Fibroblast of skin of left quadriceps (primary cell): ENCODE data around the gene JPH3.
A peak's percentile ranks its signal among the peaks of the same experiment; 100 is the strongest.
"Not testable (repeated sequence)": the region's sequence is repeated elsewhere in the genome, so short reads cannot be mapped to it uniquely, and the experiment has no call there.

ENCODE experiments used
- DNase-seq, 2 experiments: peaks; one replicate each; pipeline ENCODE4 v3.0.0-alpha.2; 2013; ENCODE audit warnings: low read depth in 2 of 2

JPH3 gene

DNA sequence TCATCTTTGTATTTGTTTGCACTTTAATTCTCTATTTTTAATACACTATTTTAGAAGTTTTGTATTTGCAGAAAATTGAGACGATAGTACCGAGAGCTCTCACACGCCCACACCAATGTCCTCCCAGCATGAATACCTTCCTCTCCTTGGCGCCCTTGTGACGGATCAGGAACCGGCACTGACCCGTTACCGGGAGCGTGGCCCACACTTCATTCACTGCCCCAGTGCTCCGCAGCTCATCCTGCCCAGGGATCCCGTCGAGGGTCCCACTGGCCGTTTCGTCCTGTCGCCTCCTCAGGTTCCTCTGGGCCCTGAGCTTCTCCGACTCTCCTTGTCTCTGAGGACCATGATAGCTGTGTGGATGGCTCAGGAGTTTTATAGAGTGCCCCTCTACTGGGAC is 112.9 kb downstream of the JPH3 start:
- no peak for DNase-seq

DNA sequence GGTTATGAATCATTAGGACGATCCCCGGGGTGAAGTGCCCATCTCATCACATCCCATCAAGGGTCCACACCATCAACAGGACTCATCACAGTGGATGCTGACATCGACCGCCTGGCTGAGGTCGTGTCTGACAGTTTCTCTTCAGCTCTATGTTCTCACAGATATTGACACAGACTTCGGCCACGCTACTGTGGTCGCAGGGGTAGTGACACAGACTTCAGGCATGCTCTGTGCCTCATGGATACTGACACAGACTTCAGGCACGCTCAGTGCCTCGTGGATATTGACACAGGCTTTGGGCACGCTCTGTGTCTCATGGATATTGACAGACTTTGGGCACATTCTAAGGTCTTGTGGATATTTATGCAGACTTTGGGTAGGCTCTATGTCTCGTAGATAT is 113.3 kb downstream of the JPH3 start:
- DNase-seq, result no peak

DNA sequence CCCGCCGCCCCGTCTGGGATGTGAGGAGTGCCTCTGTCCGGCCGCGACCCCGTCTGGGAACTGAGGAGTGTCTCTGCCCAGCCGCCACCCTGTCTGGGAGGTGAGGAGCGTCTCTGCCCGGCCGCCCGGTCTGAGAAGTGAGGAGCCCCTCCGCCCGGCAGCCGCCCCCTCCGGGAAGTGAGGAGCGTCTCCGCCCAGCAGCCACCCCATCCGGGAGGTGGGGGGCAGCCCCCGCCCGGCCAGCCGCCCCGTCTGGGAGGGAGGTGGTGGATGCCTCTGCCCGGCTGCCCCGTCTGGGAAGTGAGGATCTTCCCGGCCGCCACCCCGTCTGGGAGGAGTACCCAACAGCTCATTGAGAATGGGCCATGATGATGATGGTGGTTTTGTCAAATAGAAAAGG is 116.5 kb downstream of the JPH3 start:
- DNase-seq, result not testable (repeated sequence)

DNA sequence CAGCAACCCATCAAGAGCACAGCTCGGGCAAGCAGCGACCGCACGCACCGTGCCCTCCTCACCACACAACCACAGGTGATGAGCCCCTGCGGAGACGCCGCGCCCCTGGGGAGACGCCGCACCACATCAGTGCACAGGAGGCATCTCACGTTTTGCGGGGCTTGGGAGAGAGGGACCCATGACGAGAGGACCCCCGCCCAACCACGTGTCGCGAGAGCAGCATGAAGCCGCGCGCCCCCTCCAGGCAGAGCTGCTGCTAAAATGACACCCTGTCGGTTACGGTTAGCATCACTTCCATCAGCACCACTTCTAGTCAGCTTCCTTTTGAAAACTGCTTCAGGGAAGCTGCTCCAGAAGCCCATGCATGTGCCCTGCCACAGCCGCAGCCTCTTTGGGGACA is 118.1 kb downstream of the JPH3 start:
- no peak for DNase-seq

DNA sequence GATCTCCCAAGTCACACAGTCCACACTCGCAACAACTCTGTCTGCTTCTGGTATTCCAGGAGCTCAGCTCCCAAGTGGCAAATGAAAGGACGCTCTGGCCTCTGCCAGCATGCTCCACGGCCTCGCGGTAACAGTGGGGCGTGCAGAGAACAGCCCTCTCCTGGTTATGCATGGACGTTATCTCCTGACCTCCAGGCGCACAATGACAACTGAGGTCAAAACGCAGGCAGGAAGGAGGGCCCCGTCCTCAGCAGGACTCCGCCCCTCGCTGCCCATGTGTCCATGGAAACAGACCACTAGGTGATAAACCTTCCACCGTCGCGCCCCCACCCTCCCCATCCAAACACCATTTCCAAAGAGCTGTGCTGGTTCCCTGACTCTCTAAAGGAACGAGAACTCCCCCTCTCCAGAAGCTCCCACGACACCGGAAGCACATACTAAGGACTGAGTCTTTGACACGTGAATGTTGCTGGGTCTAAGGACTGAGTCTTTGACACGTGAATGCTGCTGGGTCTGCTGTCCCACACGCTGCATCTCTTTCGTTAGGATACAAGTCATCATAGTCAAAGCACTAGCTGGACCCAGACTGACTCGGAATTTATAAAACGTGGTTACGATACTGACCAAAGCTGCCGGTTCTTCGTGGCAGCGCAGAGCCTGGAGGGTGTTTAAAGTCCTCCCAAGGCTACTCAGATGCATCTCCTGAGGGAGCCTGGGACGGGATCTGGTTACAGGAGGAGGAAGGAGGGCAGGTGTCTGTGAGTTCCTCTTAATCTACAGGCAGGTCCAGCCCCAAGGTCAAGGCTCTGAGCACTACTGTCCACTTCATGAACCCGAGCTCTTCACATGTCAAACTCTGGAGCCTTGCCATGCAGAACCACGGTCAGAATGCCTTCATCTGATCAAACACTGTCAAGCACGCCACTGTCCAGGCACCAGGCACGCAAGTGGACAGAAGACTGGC is 119.6 kb downstream of the JPH3 start:
- DNase-seq, result no peak

DNA sequence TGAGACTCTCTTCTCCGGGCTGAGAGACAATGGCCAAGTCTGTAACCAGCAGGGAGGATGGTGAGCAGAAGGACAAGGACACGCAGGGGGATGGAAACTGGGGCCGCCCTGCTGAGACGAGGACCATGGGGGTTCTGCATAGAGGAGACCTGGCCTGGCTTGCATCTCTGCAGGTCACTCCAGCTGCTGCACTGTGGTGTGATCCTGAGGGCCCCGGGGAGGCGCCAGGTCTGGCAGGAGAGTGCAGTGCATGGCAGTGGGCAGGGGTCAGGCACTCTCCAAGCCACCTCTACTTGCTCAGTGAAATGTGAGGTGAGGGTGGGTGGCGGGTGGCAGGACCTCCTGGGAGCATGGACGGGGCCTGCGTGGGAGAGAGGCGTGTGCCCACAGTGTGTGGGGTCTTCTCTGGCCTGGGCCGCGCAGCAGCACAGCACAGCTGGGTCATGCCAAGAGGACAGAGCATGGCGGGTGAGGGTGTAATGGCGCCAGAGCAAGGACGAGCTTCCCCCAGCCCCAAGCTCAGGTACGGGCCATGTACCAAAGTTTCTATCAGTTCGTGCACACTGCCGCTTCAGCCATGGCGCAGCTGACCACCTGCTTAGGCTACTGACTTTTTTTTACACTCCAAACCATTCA is 120.4 kb downstream of the JPH3 start:
- DNase-seq, result no peak

DNA sequence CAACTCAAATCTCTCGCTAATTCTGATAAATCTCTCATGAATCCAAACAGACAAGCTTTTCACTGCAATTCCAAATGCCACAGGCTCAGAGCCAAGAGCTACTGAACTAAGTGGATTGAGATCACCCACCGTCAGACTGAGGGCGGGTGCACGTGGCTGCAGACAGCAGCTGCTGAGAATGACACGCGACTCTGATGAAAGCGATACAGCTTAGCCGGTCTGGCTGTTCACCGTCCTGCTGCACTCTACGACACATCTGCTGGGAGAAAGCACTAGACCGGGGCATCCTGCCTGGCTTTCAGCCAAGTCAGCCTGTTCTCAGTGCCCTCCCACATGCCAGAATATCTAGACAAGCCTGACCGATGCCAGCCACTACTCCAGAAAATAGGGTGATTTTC is 120.9 kb downstream of the JPH3 start:
- DNase-seq, result peak; percentile 34 to 36

DNA sequence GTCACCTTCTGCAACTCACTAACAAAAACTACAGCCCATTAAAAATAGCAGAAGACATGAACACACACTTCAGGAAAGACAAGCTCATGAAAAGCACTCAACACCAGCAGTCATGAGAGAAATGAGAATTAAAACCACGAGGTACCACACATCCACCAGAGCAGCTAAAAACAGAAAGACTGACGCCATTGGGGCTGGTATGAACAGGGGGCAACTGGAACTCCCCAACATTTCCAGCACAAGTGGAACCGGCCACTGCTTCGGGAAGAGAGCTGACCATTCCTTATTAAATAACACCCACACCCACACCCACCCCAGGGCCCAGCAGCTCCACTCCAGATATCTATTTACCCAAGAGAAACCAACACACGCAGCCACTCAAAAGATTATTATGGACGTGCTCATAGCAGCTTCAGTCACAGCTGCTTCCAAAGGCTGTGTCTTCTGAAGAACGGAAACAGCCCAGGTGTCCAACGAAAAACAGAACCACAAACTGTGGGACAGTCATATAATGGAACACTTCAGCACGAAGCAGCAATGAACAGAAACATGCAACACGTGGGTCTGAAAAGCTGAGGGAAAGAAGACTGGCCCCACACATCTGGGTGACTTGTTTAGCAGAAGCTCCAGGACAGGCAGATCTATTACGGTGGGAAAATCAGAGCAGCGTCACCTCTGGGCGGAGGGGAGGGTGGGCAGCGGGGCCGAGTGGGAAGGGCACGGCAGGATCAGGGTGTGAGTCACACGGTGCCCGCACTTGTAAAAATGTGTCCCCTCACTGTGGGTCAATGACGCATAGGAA is 122.4 kb downstream of the JPH3 start:
- no peak for DNase-seq

DNA sequence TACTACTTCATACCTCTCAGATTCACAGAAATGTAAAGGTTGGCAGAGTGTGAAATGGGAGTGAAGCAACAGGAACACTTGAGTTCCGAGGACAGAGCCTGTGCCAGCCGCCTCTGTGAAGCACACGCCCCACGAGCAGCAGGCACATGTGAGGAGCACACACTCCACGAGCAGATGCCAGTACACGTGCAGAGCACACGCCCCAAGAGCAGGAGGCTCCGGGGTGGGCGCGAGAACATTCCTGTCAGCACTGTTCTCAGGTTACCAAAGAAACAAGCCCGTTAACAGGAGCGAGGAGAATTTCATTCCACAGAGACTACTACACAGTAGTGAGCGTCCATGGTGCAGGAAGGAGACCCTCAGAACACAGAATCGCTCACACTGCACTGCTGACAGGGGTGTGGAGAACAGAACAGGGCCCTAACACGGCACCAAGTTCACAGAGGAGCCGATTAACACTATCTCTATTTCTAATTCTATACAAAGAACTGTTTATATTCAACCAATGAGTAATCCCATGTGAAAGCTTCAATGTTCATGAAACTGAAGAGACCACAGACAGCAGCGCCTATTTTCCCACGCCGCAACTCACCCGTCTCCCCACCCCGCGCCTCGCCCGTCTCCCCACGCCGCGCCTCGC is 123.4 kb downstream of the JPH3 start:
- peak; percentile 27 to 32 for DNase-seq

DNA sequence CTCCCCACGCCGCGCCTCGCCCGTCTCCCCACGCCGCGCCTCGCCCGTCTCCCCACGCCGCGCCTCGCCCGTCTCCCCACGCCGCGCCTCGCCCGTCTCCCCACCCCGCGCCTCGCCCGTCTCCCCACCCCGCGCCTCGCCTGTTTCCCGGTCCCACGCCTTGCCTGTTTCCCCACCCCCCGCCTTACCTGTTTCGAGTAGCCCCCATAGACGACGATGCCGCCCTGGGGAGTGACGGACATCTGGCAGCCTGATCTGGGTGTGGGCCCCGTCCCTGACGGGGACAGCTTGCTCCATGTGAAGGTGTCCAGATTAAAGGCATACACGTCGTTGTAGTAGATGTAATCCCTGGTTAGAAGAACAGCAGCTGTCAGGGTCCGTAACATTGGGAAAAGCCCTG is 124.3 kb downstream of the JPH3 start:
- not testable (repeated sequence) for DNase-seq

DNA sequence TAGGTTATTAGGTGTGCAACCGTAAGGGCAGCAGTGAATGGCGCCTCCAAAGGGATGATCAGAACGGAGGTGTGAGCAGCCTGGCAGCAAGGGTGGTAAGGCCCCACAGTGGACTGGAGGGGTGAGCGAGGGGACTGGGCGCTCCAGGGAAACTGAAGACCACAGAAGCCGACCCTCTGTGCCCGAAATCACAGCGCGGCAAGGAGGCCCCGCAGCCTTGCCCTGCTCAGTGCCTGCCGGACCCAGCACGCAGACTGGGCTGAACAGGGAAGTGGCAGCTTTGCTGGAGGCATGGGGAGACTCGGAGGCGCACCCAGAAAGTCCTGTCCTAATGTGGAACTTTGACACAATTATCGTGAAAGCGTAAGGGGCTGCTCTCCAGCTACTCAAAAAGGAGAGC is 125.0 kb downstream of the JPH3 start:
- no peak for DNase-seq

DNA sequence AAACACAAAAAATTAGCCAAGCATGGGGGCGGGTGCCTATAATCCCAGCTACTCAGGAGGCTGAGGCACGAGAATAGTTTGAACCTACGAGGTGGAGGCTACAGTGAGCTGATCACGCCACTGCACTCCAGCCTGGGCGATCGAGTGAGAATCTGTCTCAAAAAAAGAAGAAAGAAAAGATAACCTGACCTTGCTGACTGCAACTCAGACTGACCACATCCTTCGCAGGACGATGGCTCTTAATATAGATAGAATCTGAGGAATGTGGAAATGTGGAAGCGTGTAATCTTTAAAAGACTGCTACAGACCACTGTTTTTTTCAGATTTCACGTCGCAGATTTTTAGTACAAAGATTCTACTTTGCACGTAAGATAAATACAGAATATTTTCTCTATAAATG is 125.7 kb downstream of the JPH3 start:
- DNase-seq, result no peak

DNA sequence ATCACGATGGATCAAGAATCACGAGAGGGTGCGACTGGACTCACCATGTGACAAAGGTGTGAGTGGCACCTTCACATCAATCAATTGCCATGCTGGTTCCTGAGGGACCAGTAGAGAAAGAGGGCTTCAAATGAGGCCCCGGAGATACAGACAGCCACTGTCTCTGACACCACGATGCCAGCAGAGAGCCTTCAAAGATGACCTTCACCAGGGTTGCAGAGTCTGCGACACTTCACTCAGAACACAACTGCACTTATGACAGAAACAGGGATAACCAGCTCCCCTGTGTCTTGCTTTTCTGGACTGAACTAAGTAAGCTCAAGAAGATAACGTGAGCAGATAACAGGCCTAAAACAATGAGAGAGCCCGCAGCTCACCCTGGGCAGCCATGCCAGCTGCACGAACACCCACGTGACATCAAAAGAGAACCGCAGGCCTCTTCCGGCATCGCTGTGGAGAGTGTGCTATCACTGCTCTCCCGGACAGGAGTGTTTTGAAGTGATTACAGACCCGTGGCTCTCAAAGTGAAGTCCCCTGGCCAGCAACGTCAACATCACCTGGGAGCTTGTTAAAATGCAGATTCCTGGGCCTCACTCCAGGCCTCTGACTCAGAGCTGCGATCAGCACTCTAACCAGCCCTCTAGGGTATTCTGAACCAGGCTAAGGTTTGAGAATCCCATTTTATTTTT is 127.1 kb downstream of the JPH3 start:
- DNase-seq, result no peak

DNA sequence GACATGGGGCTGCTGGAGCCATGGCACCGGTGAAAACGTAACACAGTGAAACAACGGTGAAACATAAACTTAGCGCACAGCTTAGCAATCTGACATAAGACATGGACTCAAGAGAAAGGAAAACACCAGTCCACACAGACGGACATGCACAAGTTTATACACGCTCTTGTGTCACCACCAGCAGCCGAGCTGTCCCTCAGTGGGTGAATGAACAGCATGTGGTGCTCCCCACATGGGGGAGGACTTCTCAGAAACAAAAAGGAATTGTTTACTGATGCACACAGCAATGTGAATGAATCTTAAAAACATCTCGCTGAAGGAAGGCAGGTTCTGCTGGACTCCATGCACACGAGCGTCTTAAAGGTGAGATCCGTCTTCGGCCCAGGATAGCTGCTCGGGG is 129.3 kb downstream of the JPH3 start:
- DNase-seq, result no peak

DNA sequence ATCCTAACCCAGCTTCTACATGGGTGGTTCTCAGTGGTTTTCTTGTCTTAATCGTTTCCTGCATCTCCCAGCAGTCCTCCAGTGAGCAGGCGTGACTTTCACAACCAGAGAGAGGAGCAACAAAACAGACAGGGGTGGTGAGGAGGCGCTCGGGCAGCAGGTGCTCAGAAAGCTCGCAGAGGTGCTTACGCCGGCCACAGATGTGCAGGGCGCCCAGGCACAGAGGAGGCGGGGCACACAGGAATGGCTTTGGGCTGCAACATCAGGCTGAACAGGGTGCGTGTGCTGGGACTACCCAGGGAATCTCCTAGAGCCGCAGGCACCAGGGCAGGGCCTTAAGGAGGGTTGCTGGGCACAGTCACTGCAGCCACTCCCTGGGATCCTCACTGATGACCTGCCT is 130.9 kb downstream of the JPH3 start:
- no peak for DNase-seq

DNA sequence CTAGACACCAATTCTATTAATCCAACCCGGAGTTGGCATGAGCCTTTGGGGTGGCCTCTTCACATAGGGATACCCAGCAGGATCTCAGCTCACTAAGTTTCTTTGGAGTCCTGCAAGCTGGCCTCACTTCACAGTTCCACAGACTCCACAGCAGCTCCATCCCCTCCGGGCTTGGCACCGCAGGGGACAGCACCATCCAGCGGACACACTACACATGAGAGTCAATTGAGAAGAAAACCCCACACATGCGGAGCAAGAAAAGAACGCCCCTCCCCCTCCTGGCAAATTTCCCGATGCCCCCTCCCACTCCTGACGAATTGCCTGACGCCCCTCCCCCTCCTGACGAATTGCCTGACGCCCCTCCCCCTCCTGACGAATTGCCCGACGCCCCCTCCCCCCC is 132.3 kb downstream of the JPH3 start:
- no peak for DNase-seq

DNA sequence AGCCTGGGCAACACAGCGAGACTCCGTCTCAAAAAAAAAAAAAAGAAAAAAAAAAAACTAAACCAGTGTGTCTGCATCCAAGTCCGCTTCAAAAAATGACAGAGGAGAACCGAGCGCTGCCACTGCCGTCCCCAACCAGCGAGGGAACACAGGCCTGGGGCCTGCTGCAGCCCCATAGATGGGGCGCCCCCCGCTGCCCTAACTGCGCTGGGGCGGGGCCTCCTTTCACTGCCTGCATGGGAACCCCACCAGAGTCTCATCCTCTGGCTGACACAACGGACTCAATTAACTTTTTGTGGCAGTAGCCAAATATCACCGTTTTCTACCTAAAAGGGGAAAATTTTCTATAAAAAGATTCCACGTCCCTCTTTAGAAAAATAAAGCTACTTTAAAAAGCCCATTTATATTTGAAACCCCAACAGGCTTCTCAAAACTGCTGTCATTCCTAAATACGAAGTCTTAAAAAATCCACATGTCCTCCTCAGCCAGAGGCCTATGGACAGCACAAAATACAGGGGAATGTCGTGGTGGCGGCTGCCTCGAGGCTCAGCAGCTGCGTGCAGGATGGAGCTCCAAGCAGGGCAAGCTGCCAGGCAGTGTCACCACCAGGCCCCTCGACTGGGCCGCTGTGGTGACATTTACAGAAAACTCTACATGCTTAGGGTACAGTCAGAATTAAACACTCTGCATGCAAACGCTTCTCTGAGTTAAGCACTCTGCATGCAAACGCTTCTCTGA is 133.1 kb downstream of the JPH3 start:
- DNase-seq, result no peak

DNA sequence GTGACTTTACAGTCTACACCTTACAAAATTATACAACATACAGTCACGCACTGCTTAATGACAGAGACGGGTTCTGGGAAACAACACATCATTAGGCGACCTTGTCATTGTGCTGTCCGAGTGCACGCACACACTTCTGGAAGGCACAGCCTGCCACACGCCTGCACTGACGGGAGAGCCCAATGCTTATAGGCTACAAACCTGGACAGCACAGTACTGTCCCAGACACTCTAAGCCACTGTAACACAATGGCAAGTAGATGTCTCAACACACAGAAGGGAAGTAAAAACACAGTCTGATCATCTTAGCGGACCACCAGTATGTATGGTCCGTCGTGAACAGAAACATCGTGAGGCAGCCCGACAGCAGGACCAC is 133.7 kb downstream of the JPH3 start:
- DNase-seq, result no peak

DNA sequence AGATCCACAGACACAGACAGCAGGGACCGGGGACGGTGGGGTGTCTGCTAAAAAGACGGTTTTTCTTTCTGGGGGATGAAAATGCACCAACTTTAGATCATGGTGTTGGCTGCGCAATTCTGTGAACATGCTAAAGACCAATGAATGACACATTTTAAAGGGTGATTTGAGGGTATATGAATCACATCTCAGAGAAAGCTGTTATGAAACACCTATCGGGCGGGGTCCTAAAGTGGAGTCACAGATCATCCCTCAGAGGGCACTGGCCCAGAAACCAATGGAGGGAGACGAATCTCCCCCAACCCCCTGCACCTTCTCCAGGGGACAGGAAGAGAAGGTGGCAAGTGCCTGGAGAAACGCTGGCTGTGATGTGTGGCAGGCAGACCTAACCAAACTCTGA is 137.5 kb downstream of the JPH3 start:
- DNase-seq, result no peak

DNA sequence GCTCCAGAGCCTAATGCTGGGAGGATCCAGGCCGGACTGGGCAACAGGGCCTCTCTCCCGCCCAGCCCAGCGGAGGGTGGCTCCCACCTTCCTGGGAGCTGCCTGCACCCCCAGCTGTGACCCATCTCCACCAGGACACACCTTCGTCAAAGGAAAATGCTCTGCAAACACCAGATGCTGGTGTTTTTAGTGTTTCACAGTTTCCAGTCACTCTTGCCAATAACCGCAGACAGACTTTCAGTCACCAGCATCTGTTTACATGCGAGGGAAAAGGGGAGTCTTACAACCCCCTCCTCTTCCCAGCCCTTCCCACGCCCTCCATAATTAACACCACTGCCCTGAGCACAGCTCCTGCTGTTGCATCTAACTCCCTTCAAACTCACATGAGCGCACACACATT is 138.1 kb downstream of the JPH3 start:
- DNase-seq, result peak; percentile 17 to 20
